IMR-90 (cell line): ENCODE results near the gene ALDH1L2. TPM values are rescaled to one million over a fixed set of nuclear protein-coding genes. Genes with fewer than 3 reads are reported as not detected.

Experiments used
- ATAC-seq: fragments of 200-7000 bp; cut with Tn5 transposase; 2 replicates; pipeline ENCODE4 v1.9.1; 2020; ENCODE audit warnings: low read depth, mild to moderate bottlenecking, moderate library complexity
- BruUV-seq: library from RNA; stranded (reverse); fragments of 400-500 nt; replicated peaks from 2 replicates; lab custom pipeline; 2021; lab: Mats Ljungman, UMichigan
- CTCF ChIA-PET: fragments of 300-600 bp; formaldehyde crosslinking; extraction: SDS; loops from one replicate; lab custom pipeline; 2021; ENCODE audit warnings: antibody characterized with exemption; lab: Yijun Ruan, JAX
- POLR2A ChIA-PET: fragments of 300-600 bp; sonication (Branson Sonifier 250); formaldehyde crosslinking; loops from one replicate; lab custom pipeline; 2022; ENCODE audit warnings: antibody characterized with exemption; ENCODE audit not compliant: unreplicated experiment; lab: Charles Lee
- DNase-seq: peaks from one replicate; pipeline ENCODE4 v3.0.0; 2013
- H2AFZ ChIP-seq: replicated peaks from 2 replicates; pipeline ENCODE3; 2013; ENCODE audit warnings: low read length, mild to moderate bottlenecking; ENCODE audit not compliant: poor library complexity
- H2AK5ac ChIP-seq: 2 replicates; pipeline ENCODE4 v1.6.1; 2013; ENCODE audit warnings: low read depth, low read length, inconsistent platforms
- H2AK9ac ChIP-seq: replicated peaks from 2 replicates; pipeline ENCODE3; 2013; ENCODE audit warnings: mild to moderate bottlenecking, low read depth, low read length, moderate library complexity; ENCODE audit not compliant: poor library complexity
- H2BK120ac ChIP-seq: 2 replicates; pipeline ENCODE4 v1.6.1; 2013; ENCODE audit warnings: low read depth, low read length, inconsistent platforms
- H2BK15ac ChIP-seq: 3 replicates; pipeline ENCODE4 v1.6.1; 2013; ENCODE audit warnings: low read depth, low read length, inconsistent platforms
- H2BK20ac ChIP-seq: 2 replicates; pipeline ENCODE4 v1.6.1; 2013; ENCODE audit warnings: low read depth, mild to moderate bottlenecking, inconsistent platforms, low read length, moderate library complexity
- H2BK5ac ChIP-seq: 2 replicates; pipeline ENCODE4 v1.6.1; 2013; ENCODE audit warnings: mild to moderate bottlenecking, low read depth, low read length, inconsistent platforms; ENCODE audit not compliant: poor library complexity, severe bottlenecking
- H3K14ac ChIP-seq: replicated peaks from 2 replicates; pipeline ENCODE4 v1.6.1; 2013; ENCODE audit warnings: low read depth, low read length, inconsistent platforms
- H3K18ac ChIP-seq: 2 replicates; pipeline ENCODE4 v1.6.1; 2013; ENCODE audit warnings: low read depth, low read length, control low read depth
- H3K23ac ChIP-seq: 2 replicates; pipeline ENCODE4 v1.6.1; 2013; ENCODE audit warnings: low read depth, low read length, inconsistent platforms
- H3K27ac ChIP-seq: 2 replicates; pipeline ENCODE4 v1.5.1; 2013; ENCODE audit warnings: mild to moderate bottlenecking, control low read depth, low read length; ENCODE audit not compliant: insufficient read depth
- H3K27me3 ChIP-seq: 2 replicates; pipeline ENCODE4 v1.6.1; 2013; ENCODE audit warnings: low read length; ENCODE audit not compliant: control insufficient read depth, insufficient read depth
- H3K36me3 ChIP-seq: 2 replicates; pipeline ENCODE4 v1.6.1; 2013; ENCODE audit warnings: low read length, mixed read lengths; ENCODE audit not compliant: control insufficient read depth, insufficient read depth
- H3K4ac ChIP-seq: 2 replicates; pipeline ENCODE4 v1.6.1; 2013; ENCODE audit warnings: low read depth, low read length, inconsistent platforms
- H3K4me1 ChIP-seq: 2 replicates; pipeline ENCODE4 v1.6.1; 2013; ENCODE audit warnings: low read length, mixed read lengths; ENCODE audit not compliant: control insufficient read depth, insufficient read depth
- H3K4me2 ChIP-seq: 2 replicates; pipeline ENCODE4 v1.6.1; 2013; ENCODE audit warnings: low read depth, mild to moderate bottlenecking, control low read depth, low read length, moderate library complexity
- H3K4me3 ChIP-seq: 2 replicates; pipeline ENCODE4 v1.5.1; 2013; ENCODE audit warnings: low read depth, mild to moderate bottlenecking, control low read depth, low read length, moderate library complexity; ENCODE audit not compliant: insufficient read depth
- H3K56ac ChIP-seq: 2 replicates; pipeline ENCODE4 v1.6.1; 2013; ENCODE audit warnings: low read length, inconsistent platforms; ENCODE audit not compliant: insufficient read depth; ENCODE audit errors: extremely low read depth
- H3K79me1 ChIP-seq, 2 experiments: 2 replicates each; pipeline ENCODE4 v1.6.1; 2013; ENCODE audit warnings: low read length in 2 of 2, inconsistent platforms in 1 of 2, low read depth in 1 of 2
- H3K9ac ChIP-seq: 2 replicates; pipeline ENCODE4 v1.6.1; 2013; ENCODE audit warnings: low read depth, low read length, control low read depth
- H3K9me1 ChIP-seq: 2 replicates; pipeline ENCODE4 v1.6.1; 2013; ENCODE audit warnings: low read length, inconsistent platforms; ENCODE audit not compliant: insufficient read depth
- H3K9me3 ChIP-seq: 2 replicates; pipeline ENCODE4 v1.6.1; 2013; ENCODE audit warnings: low read length; ENCODE audit not compliant: control insufficient read depth, insufficient read depth
- H4K20me1 ChIP-seq: 2 replicates; pipeline ENCODE4 v1.6.1; 2013; ENCODE audit warnings: low read length, inconsistent platforms; ENCODE audit not compliant: insufficient read depth
- H4K5ac ChIP-seq: 2 replicates; pipeline ENCODE4 v1.6.1; 2013; ENCODE audit warnings: mild to moderate bottlenecking, low read depth, low read length, control low read depth
- H4K8ac ChIP-seq, 2 experiments: 2 replicates each; pipeline ENCODE4 v1.6.1; 2013; ENCODE audit warnings: low read depth in 2 of 2, low read length in 2 of 2, control low read depth in 1 of 2, inconsistent platforms in 1 of 2
- H4K91ac ChIP-seq: 2 replicates; pipeline ENCODE4 v1.6.1; 2013; ENCODE audit warnings: low read depth, low read length, inconsistent platforms; ENCODE audit not compliant: insufficient read depth
- BHLHE40 ChIP-seq: fragments of 150-350 bp; IDR thresholded peaks from 2 replicates; pipeline ENCODE4 v1.6.1; 2016; ENCODE audit warnings: mild to moderate bottlenecking, low read depth, low read length
- CEBPB ChIP-seq: IDR thresholded peaks from 2 replicates; pipeline ENCODE4 v1.6.1; 2012; ENCODE audit warnings: low read depth, low read length, improper control_type of control experiment
- CHD1 ChIP-seq: IDR thresholded peaks from 2 replicates; pipeline ENCODE4 v1.6.1; 2012; ENCODE audit warnings: low read depth, low read length, improper control_type of control experiment
- CTCF ChIP-seq: conservative IDR thresholded peaks from 2 replicates; pipeline ENCODE4 v1.5.1; 2012; ENCODE audit warnings: mild to moderate bottlenecking, low read depth, low read length, improper control_type of control experiment
- ELK1 ChIP-seq: fragments of 150-350 bp; IDR thresholded peaks from 2 replicates; pipeline ENCODE4 v1.6.1; 2016; ENCODE audit warnings: low read depth, mild to moderate bottlenecking, low read length, moderate library complexity, borderline replicate concordance
- FOS ChIP-seq: fragments of 150-350 bp; IDR thresholded peaks from 2 replicates; pipeline ENCODE4 v1.6.1; 2016; ENCODE audit warnings: low read depth, low read length
- MAFK ChIP-seq: IDR thresholded peaks from 2 replicates; pipeline ENCODE4 v1.6.1; 2012; ENCODE audit warnings: low read depth, low read length, improper control_type of control experiment
- MAZ ChIP-seq: IDR thresholded peaks from 2 replicates; pipeline ENCODE4 v1.6.1; 2012; ENCODE audit warnings: low read depth, mild to moderate bottlenecking, low read length, improper control_type of control experiment, moderate library complexity, borderline replicate concordance
- MXI1 ChIP-seq: IDR thresholded peaks from 2 replicates; pipeline ENCODE4 v1.6.1; 2012; ENCODE audit warnings: low read depth, mild to moderate bottlenecking, low read length, moderate library complexity, borderline replicate concordance
- NFE2L2 ChIP-seq: fragments of 150-350 bp; IDR thresholded peaks from 2 replicates; pipeline ENCODE4 v1.6.1; 2016; ENCODE audit warnings: low read depth, mild to moderate bottlenecking, low read length
- POLR2A ChIP-seq: IDR thresholded peaks from 2 replicates; pipeline ENCODE4 v1.6.1; 2012; ENCODE audit warnings: mild to moderate bottlenecking, low read depth, low read length
- RAD21 ChIP-seq: IDR thresholded peaks from 2 replicates; pipeline ENCODE4 v1.6.1; 2012; ENCODE audit warnings: low read length, improper control_type of control experiment
- RCOR1 ChIP-seq: IDR thresholded peaks from 2 replicates; pipeline ENCODE4 v1.6.1; 2012; ENCODE audit warnings: mild to moderate bottlenecking, low read length, improper control_type of control experiment; ENCODE audit not compliant: insufficient replicate concordance
- RFX5 ChIP-seq: IDR thresholded peaks from 2 replicates; pipeline ENCODE4 v1.8.0; 2012; ENCODE audit warnings: low read depth, mild to moderate bottlenecking, low read length, moderate library complexity
- SMC3 ChIP-seq: fragments of 150-350 bp; IDR thresholded peaks from 2 replicates; pipeline ENCODE4 v1.6.1; 2016; ENCODE audit warnings: low read depth, mild to moderate bottlenecking, antibody characterized with exemption, low read length, moderate library complexity
- USF2 ChIP-seq: fragments of 150-350 bp; IDR thresholded peaks from 2 replicates; pipeline ENCODE4 v1.6.1; 2017; ENCODE audit warnings: mild to moderate bottlenecking, antibody characterized with exemption, low read length, low read depth
- WGBS, 2 experiments: methylation state at CpG; one replicate each; pipeline versions ENCODE4 v1.1.5 to v1.1.7; 2013; ENCODE audit warnings: missing lambda C conversion rate in 2 of 2; ENCODE audit not compliant: insufficient read length in 1 of 2; ENCODE audit errors: extremely low coverage in 2 of 2; 5-methylcytosine and 5-hydroxymethylcytosine counted together
- dilution Hi-C: fragments of 300-500 bp; cut with HindIII; formaldehyde crosslinking; loops from one replicate; pipeline ENCODE4 v1.14.3; 2018; ENCODE audit warnings: low sequenced_read_pairs; ENCODE audit not compliant: unreplicated experiment
- in situ Hi-C: fragments of 300-500 bp; cut with MboI; formaldehyde crosslinking; loops from 3 replicates; pipeline ENCODE4 v1.14.3; 2019; ENCODE audit warnings: low sequenced_read_pairs, inconsistent platforms, mixed read lengths
- intact Hi-C: fragments of 100-400 bp; cut with micrococcal nuclease; formaldehyde crosslinking; loops from 2 replicates; pipeline ENCODE4 v1.10.0; 2022
- polyA plus RNA-seq, 3 experiments: library from polyadenylated mRNA; depleted of rRNA; stranded (reverse); fragments of >200 nt; gene quantifications; 2 replicates each; pipeline ENCODE4 v1.2.3, GENCODE V29; 2012; ENCODE audit warnings: low replicate concordance in 1 of 3
- total RNA-seq: library from RNA; depleted of rRNA; stranded (reverse); fragments of >200 nt; gene quantifications from 2 replicates; pipeline ENCODE4 v1.2.3, GENCODE V29; 2012

The ALDH1L2 gene
- total and polyA plus RNA-seq, 2 of the 4 experiments (the other 2 are of a cell fraction) = 21.1 to 22.8 TPM

- no peak overlapping the region for H2AK5ac ChIP-seq
- no peak overlapping the region for H4K91ac ChIP-seq
- POLR2A ChIA-PET = no interaction called here
- no peaks in the 10 kb centered on the region for H3K27me3 ChIP-seq
- no peak overlapping the region for H4K5ac ChIP-seq
- no peak for TF ChIP-seq BHLHE40
- no peak for TF ChIP-seq CHD1
- TF ChIP-seq CTCF = no peak
- no peak for TF ChIP-seq MAFK
- no peak for TF ChIP-seq RCOR1
- no peak for TF ChIP-seq ELK1
- TF ChIP-seq RAD21 = no peak
- TF ChIP-seq USF2 = no peak
- TF ChIP-seq MAZ = no peak
- TF ChIP-seq RFX5 = no peak
- no peak for TF ChIP-seq CEBPB
- no peak for TF ChIP-seq FOS
- no peak for TF ChIP-seq NFE2L2
- TF ChIP-seq SMC3 = no peak
- TF ChIP-seq MXI1 = no peak
- TF ChIP-seq POLR2A = no peak
- H2AFZ ChIP-seq = no peak overlapping the region
- dilution Hi-C loops (no loop called here), intact Hi-C loops (no loop called here), in situ Hi-C loops (no loop called here)
- peaks cover 2% of the 10 kb centered on the region; the same call in 1 of the 2 replicates for H3K9me3 ChIP-seq
- no peak overlapping the region for H3K9ac ChIP-seq
- no peak overlapping the region for H3K14ac ChIP-seq
- no peak overlapping the region for H4K8ac ChIP-seq
- CTCF ChIA-PET = no interaction called here
- no peak overlapping the region for H3K4ac ChIP-seq
- H3K79me1 ChIP-seq = peaks cover 0 to 14% of the 10 kb centered on the region in 2 experiments; a peak in 3 of 4 replicates
- no peak overlapping the region for H2BK120ac ChIP-seq
- H2AK9ac ChIP-seq = no peak overlapping the region
- H3K23ac ChIP-seq = no peak overlapping the region
- WGBS, 2 experiments = no CpG with 5 or more reads among the region's 4 CpGs
- no peak overlapping the region for H3K56ac ChIP-seq
- ATAC-seq (no peak), DNase-seq (no peak)
- no peak overlapping the region for H2BK20ac ChIP-seq
- peaks cover 16% of the 10 kb centered on the region for H3K36me3 ChIP-seq
- H2BK5ac ChIP-seq = no peak overlapping the region
- H3K9me1 ChIP-seq = no peaks in the 10 kb centered on the region; the same call in 1 of the 2 replicates
- H2BK15ac ChIP-seq = no peak overlapping the region
- no peak overlapping the region for H3K4me2 ChIP-seq
- no TSS peak for BruUV-seq
- peaks cover 2% of the 10 kb centered on the region for H3K4me1 ChIP-seq
- H3K18ac ChIP-seq = no peak overlapping the region
- H4K20me1 ChIP-seq = no peaks in the 10 kb centered on the region
- H3K27ac ChIP-seq = no peak overlapping the region
- no peak overlapping the region for H3K4me3 ChIP-seq
These were observed 68.7 kb downstream of the ALDH1L2 start for GRCh38 chr12:105015543-105015942.
